ENCODE measurements around the gene PAQR5.

The PAQR5 gene

GRCh38 chr15:69417581-69417980 is 118.9 kb downstream of the PAQR5 start:
- no peak overlapping the region for H3K27ac ChIP-seq (ENCODE audit: insufficient read depth in 1 of 2, low read depth in 1 of 2, low read length in 2 of 2, poor library complexity in 1 of 2, severe bottlenecking in 2 of 2)
- no peaks in the 10 kb centered on the region for H3K27me3 ChIP-seq (replicated peaks in 2 of 5; ENCODE audit: control insufficient read depth in 4 of 5, insufficient read depth in 5 of 5, low read length in 4 of 5)
- ChIA-PET POLR2A (no interaction called here), CTCF (no interaction called here)
- peaks cover 12 to 37% (median 20%) of the 10 kb centered on the region in 4 experiments for H3K36me3 ChIP-seq (ENCODE audit: control insufficient read depth in 4 of 4, insufficient read depth in 4 of 4, low read length in 3 of 4)
- no peak for DNase-seq
- H3K4me3 ChIP-seq (ENCODE audit: control insufficient read depth in 1 of 7, extremely low read depth in 1 of 7, insufficient read depth in 4 of 7, low read depth in 2 of 7, low read length in 6 of 7) = no peak overlapping the region
- H3K9me3 ChIP-seq (ENCODE audit: control extremely low read depth in 1 of 5, control insufficient read depth in 4 of 5, insufficient read depth in 2 of 5, low read depth in 1 of 5, low read length in 4 of 5) = no peaks in the 10 kb centered on the region
- peaks cover 3 to 16% (median 9%) of the 10 kb centered on the region in 4 experiments for H3K4me1 ChIP-seq (ENCODE audit: control extremely low read depth in 1 of 4, control insufficient read depth in 4 of 4, insufficient read depth in 4 of 4, low read length in 3 of 4)

- POLR2A ChIA-PET = no interaction called here
- H3K4me3 ChIP-seq (ENCODE audit: control insufficient read depth in 1 of 7, extremely low read depth in 1 of 7, insufficient read depth in 4 of 7, low read depth in 2 of 7, low read length in 6 of 7) = no peak overlapping the region
Measured at GRCh38 chr15:69421498-69421897, 122.8 kb downstream of the PAQR5 start.

GRCh38 chr15:69422336-69422895 is 123.7 kb downstream of the PAQR5 start:
- no peak overlapping the region for H3K4me3 ChIP-seq (ENCODE audit: control insufficient read depth in 1 of 7, extremely low read depth in 1 of 7, insufficient read depth in 4 of 7, low read depth in 2 of 7, low read length in 6 of 7)
- no peak for DNase-seq
- H3K4me1 ChIP-seq (ENCODE audit: control extremely low read depth in 1 of 4, control insufficient read depth in 4 of 4, insufficient read depth in 4 of 4, low read length in 3 of 4) = no peaks in the 10 kb centered on the region
- ChIA-PET POLR2A (no interaction called here), CTCF (interaction anchor here (0.7 to 0.8 kb wide), 2 partner anchors 23 to 28 kb away, joined by 3 read pairs; no protein-coding TSS in a partner anchor)
- WGBS (ENCODE audit: insufficient coverage) = 100% methylated on average over 3 of the region's 4 CpGs
- no peaks in the 10 kb centered on the region for H3K9me3 ChIP-seq (ENCODE audit: control extremely low read depth in 1 of 5, control insufficient read depth in 4 of 5, insufficient read depth in 2 of 5, low read depth in 1 of 5, low read length in 4 of 5)
- no peak overlapping the region for H3K27ac ChIP-seq (ENCODE audit: insufficient read depth in 1 of 2, low read depth in 1 of 2, low read length in 2 of 2, poor library complexity in 1 of 2, severe bottlenecking in 2 of 2)
- H3K36me3 ChIP-seq (ENCODE audit: control insufficient read depth in 4 of 4, insufficient read depth in 4 of 4, low read length in 3 of 4) = peaks cover 23 to 78% (median 41%) of the 10 kb centered on the region in 4 experiments
- H3K27me3 ChIP-seq (replicated peaks in 2 of 5; ENCODE audit: control insufficient read depth in 4 of 5, insufficient read depth in 5 of 5, low read length in 4 of 5) = no peaks in the 10 kb centered on the region

More at GRCh38 chr15:69421498-69421897, 122.8 kb downstream of the PAQR5 start:
- H3K4me1 ChIP-seq (ENCODE audit: control extremely low read depth in 1 of 4, control insufficient read depth in 4 of 4, insufficient read depth in 4 of 4, low read length in 3 of 4) = no peaks in the 10 kb centered on the region
- no peak overlapping the region for H3K27ac ChIP-seq (ENCODE audit: insufficient read depth in 1 of 2, low read depth in 1 of 2, low read length in 2 of 2, poor library complexity in 1 of 2, severe bottlenecking in 2 of 2)
- H3K27me3 ChIP-seq (replicated peaks in 2 of 5; ENCODE audit: control insufficient read depth in 4 of 5, insufficient read depth in 5 of 5, low read length in 4 of 5) = no peaks in the 10 kb centered on the region
- no peaks in the 10 kb centered on the region for H3K9me3 ChIP-seq (ENCODE audit: control extremely low read depth in 1 of 5, control insufficient read depth in 4 of 5, insufficient read depth in 2 of 5, low read depth in 1 of 5, low read length in 4 of 5)
- no peak for DNase-seq
- peaks cover 23 to 71% (median 36%) of the 10 kb centered on the region in 4 experiments for H3K36me3 ChIP-seq (ENCODE audit: control insufficient read depth in 4 of 4, insufficient read depth in 4 of 4, low read length in 3 of 4)
- CTCF ChIA-PET = interaction anchor here (0.6 to 1.6 kb wide), 2 partner anchors 18 to 22 kb away, joined by 3 read pairs; no protein-coding TSS in a partner anchor

GRCh38 chr15:69424001-69424400 is 125.3 kb downstream of the PAQR5 start:
- Histone ChIP-seq H3K27ac (ENCODE audit: insufficient read depth in 1 of 2, low read depth in 1 of 2, low read length in 2 of 2, poor library complexity in 1 of 2, severe bottlenecking in 2 of 2) (no peak overlapping the region), H3K9me3 (ENCODE audit: control extremely low read depth in 1 of 5, control insufficient read depth in 4 of 5, insufficient read depth in 2 of 5, low read depth in 1 of 5, low read length in 4 of 5) (no peaks in the 10 kb centered on the region), H3K4me3 (ENCODE audit: control insufficient read depth in 1 of 7, extremely low read depth in 1 of 7, insufficient read depth in 4 of 7, low read depth in 2 of 7, low read length in 6 of 7) (no peak overlapping the region), H3K4me1 (ENCODE audit: control extremely low read depth in 1 of 4, control insufficient read depth in 4 of 4, insufficient read depth in 4 of 4, low read length in 3 of 4) (no peaks in the 10 kb centered on the region), H3K36me3 (ENCODE audit: control insufficient read depth in 4 of 4, insufficient read depth in 4 of 4, low read length in 3 of 4) (peaks cover 21 to 75% (median 41%) of the 10 kb centered on the region in 4 experiments), H3K27me3 (replicated peaks in 2 of 5; ENCODE audit: control insufficient read depth in 4 of 5, insufficient read depth in 5 of 5, low read length in 4 of 5) (no peaks in the 10 kb centered on the region)
- DNase-seq = no peak
- ChIA-PET CTCF (no interaction called here), POLR2A (interaction anchor here (0.9 kb wide), 1 partner anchor 14 kb away, joined by 5 read pairs; no protein-coding TSS in a partner anchor)
- no CpG with 5 or more reads among the region's 2 CpGs for WGBS (ENCODE audit: insufficient coverage)

GRCh38 chr15:69424748-69425413 is 126.2 kb downstream of the PAQR5 start:
- peaks cover 20 to 75% (median 43%) of the 10 kb centered on the region in 4 experiments for H3K36me3 ChIP-seq (ENCODE audit: control insufficient read depth in 4 of 4, insufficient read depth in 4 of 4, low read length in 3 of 4)
- CTCF ChIA-PET = no interaction called here
- H3K27me3 ChIP-seq (replicated peaks in 2 of 5; ENCODE audit: control insufficient read depth in 4 of 5, insufficient read depth in 5 of 5, low read length in 4 of 5) = no peaks in the 10 kb centered on the region
- DNase-seq = no peak
- H3K9me3 ChIP-seq (ENCODE audit: control extremely low read depth in 1 of 5, control insufficient read depth in 4 of 5, insufficient read depth in 2 of 5, low read depth in 1 of 5, low read length in 4 of 5) = no peaks in the 10 kb centered on the region
- H3K4me1 ChIP-seq (ENCODE audit: control extremely low read depth in 1 of 4, control insufficient read depth in 4 of 4, insufficient read depth in 4 of 4, low read length in 3 of 4) = no peaks in the 10 kb centered on the region
- POLR2A ChIA-PET = interaction anchor here (0.9 kb wide), 1 partner anchor 13 kb away, joined by 5 read pairs; no protein-coding TSS in a partner anchor
- H3K4me3 ChIP-seq (ENCODE audit: control insufficient read depth in 1 of 7, extremely low read depth in 1 of 7, insufficient read depth in 4 of 7, low read depth in 2 of 7, low read length in 6 of 7) = no peak overlapping the region
- H3K27ac ChIP-seq (ENCODE audit: insufficient read depth in 1 of 2, low read depth in 1 of 2, low read length in 2 of 2, poor library complexity in 1 of 2, severe bottlenecking in 2 of 2) = no peak overlapping the region
- no CpG with 5 or more reads among the region's 1 CpG for whole genome bisulfite sequencing (ENCODE audit: insufficient coverage)

- H3K4me3 ChIP-seq (ENCODE audit: control insufficient read depth in 1 of 7, extremely low read depth in 1 of 7, insufficient read depth in 4 of 7, low read depth in 2 of 7, low read length in 6 of 7) = no peak overlapping the region
- 100% methylated on average over 1 of the region's 1 CpG for WGBS (ENCODE audit: insufficient coverage)
- DNase-seq = no peak
- peaks cover 7 to 78% (median 27%) of the 10 kb centered on the region in 4 experiments for H3K36me3 ChIP-seq (ENCODE audit: control insufficient read depth in 4 of 4, insufficient read depth in 4 of 4, low read length in 3 of 4)
- H3K27me3 ChIP-seq (replicated peaks in 2 of 5; ENCODE audit: control insufficient read depth in 4 of 5, insufficient read depth in 5 of 5, low read length in 4 of 5) = no peaks in the 10 kb centered on the region
- ChIA-PET CTCF (no interaction called here), POLR2A (no interaction called here)
- H3K4me1 ChIP-seq (ENCODE audit: control extremely low read depth in 1 of 4, control insufficient read depth in 4 of 4, insufficient read depth in 4 of 4, low read length in 3 of 4) = peaks cover 0 to 8% (median 2%) of the 10 kb centered on the region in 4 experiments
- H3K9me3 ChIP-seq (ENCODE audit: control extremely low read depth in 1 of 5, control insufficient read depth in 4 of 5, insufficient read depth in 2 of 5, low read depth in 1 of 5, low read length in 4 of 5) = no peaks in the 10 kb centered on the region
- no peak overlapping the region for H3K27ac ChIP-seq (ENCODE audit: insufficient read depth in 1 of 2, low read depth in 1 of 2, low read length in 2 of 2, poor library complexity in 1 of 2, severe bottlenecking in 2 of 2)
Measured at GRCh38 chr15:69433831-69434230, 135.1 kb downstream of the PAQR5 start.

- H3K27ac ChIP-seq (ENCODE audit: insufficient read depth in 1 of 2, low read depth in 1 of 2, low read length in 2 of 2, poor library complexity in 1 of 2, severe bottlenecking in 2 of 2) = no peak overlapping the region
- ChIA-PET CTCF (no interaction called here), POLR2A (no interaction called here)
- H3K36me3 ChIP-seq (ENCODE audit: control insufficient read depth in 4 of 4, insufficient read depth in 4 of 4, low read length in 3 of 4) = peaks cover 5 to 78% (median 24%) of the 10 kb centered on the region in 4 experiments
- DNase-seq = no peak
- H3K4me1 ChIP-seq (ENCODE audit: control extremely low read depth in 1 of 4, control insufficient read depth in 4 of 4, insufficient read depth in 4 of 4, low read length in 3 of 4) = peaks cover 0 to 8% (median 2%) of the 10 kb centered on the region in 4 experiments
- H3K9me3 ChIP-seq (ENCODE audit: control extremely low read depth in 1 of 5, control insufficient read depth in 4 of 5, insufficient read depth in 2 of 5, low read depth in 1 of 5, low read length in 4 of 5) = no peaks in the 10 kb centered on the region
- no peak overlapping the region for H3K4me3 ChIP-seq (ENCODE audit: control insufficient read depth in 1 of 7, extremely low read depth in 1 of 7, insufficient read depth in 4 of 7, low read depth in 2 of 7, low read length in 6 of 7)
- no peaks in the 10 kb centered on the region for H3K27me3 ChIP-seq (replicated peaks in 2 of 5; ENCODE audit: control insufficient read depth in 4 of 5, insufficient read depth in 5 of 5, low read length in 4 of 5)
- WGBS (ENCODE audit: insufficient coverage) = 91% methylated on average over 5 of the region's 5 CpGs
Measured at GRCh38 chr15:69434238-69434637, 135.5 kb downstream of the PAQR5 start.
